Endothelial cell of hepatic sinusoid (primary cell): Measurements from ENCODE around the gene USP37.
"Not testable (repeated sequence)": the region's sequence is repeated elsewhere in the genome, so short reads cannot be mapped to it uniquely, and the experiment has no call there.

Experiments
- in situ Hi-C: cut with HindIII; loops from 2 replicates; pipeline ENCODE4 v1.10.0; 2017; ENCODE audit warnings: low sequenced_read_pairs

Gene USP37

DNA sequence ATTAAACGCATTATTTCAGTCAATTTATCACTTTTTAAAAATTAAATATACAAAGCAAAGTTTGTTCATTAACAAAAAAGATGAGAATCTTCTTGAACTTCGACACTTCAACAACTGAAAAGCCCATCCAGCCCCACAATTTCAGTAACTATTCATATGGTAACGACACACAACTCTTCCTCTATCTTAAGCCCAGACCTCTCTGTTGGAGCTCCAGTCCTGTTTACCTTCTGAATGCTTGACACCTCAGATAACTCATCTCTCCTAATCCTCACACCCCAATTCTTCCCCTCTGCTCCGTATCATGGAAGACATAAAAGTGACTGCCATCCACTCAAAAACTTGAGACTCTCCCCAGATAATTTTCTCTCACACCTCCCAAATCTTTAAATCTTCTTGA lies 12.6 kb downstream of the USP37 start:
- in situ Hi-C loops: no loop called here

DNA sequence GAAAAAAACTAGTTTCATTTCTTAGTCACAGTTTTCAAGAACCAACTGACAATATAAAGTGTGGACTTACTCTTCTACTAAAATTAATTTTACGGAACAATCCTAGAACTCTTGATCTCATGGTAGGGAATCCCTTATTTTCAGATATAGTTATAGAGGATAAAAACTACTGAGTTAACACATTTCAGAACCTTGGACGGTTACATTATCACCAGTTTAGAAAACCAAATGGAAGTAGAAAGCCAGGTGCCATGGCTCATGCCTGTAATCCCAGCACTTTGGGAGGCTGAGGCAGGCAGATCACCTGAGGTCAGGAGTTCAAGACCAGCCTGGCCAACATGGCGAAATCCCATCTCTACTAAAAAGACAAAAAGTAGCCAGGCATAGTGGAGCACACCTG lies 13.9 kb downstream of the USP37 start:
- in situ Hi-C loops: not testable (repeated sequence)

DNA sequence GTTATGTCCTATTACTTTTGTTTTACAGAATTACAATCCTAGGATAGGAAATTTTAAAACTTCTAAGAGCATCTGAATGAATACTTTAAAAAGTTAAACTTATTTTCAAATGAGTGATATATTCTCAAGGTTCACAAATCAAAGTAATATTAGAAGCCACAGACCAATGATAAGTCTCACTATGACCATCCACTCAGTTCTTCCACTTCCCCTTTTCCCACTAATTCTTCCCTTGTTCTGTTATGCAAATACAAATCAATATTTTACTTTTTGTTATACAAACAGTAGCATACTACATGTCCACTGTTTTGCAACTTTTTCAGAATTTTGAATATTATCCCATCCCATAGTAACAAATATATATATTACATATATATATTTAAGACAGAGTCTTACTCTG lies 20.2 kb downstream of the USP37 start:
- in situ Hi-C loops: no loop called here

DNA sequence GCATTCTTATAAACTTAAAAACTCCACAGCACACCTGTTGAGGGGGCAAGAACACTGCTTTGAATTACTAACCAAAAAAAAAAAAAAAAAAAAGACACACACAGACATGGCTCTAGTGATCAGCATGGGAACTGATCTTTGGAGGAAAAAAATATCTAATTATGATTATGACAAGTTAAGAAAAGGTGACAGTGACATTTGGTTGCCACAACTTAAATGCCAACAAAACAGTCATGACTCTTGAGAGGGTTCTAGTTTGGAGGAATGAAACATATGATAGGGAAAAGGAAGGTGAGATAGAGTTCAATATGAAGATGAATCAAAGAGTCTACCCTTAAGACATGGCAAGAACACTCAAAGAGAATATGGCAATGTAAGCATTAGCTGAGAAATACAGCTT lies 20.6 kb downstream of the USP37 start:
- in situ Hi-C loops: no loop called here

DNA sequence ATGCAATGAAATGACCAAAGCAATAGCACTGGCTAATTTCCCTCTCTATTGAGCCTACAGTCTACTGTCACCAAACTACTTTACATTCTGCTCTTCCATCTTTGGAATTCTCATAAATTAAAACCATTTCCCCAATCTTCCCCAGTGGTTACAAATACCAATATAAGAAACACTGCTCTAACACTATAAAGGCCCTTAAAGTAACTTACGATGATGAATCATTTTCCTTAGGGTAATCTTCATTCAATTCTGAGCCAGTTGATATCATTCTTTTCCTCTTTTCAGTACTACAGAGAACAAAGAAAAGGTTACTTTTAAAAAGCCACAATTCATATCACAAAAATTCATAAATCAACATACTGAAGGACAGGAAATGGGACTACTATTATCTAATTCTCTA lies 22.1 kb downstream of the USP37 start:
- in situ Hi-C loops: no loop called here

DNA sequence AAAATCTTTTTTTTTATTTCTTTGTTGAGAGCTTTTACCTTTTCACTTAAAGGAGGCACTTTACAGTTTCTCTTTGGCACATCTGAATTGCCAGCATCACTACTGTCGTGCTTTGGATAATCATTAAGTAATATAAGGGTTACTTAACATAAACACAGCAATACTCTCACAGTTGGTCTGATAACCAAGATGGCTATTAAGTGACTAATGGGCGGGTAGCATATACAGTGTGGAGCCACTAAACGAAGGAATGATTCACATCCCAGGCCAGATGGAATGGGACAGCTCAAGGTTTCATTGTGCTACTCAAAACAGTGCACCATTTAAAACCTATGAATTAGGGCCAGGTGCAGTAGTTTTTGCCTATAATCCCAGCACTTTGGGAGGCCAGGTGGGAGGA lies 28.1 kb downstream of the USP37 start:
- in situ Hi-C loops: no loop called here

DNA sequence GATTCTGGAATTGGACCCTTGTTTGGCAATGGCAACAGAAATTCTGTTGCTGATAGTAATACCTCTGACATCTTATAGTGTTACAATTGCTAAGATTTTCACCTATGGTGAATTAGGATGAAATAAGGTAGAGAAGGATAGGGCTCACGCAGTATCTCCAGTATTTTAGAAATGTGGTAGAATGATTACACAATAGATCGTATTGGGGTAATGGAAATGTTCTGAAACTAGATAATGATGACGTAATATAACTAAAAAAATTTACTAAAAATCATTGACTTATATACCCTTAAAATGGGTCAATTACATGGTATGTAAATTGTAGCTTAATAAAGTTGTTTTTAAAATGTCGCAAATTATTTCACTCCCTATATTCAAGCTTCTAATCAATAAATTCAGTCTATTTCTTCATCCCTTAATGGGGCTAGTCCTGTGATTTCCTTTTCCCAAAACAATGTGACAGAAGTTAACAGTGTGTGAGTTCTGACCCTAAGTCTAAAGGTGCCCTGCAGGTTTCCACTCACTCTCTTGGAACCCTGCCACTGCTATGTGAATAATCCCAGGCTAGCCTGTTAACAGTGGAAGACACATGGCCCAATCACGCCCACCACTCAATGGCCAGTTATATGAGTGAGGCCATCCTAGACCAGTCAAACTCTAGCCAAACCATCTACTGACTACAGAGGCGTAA lies 31.2 kb downstream of the USP37 start:
- in situ Hi-C loops: no loop called here

DNA sequence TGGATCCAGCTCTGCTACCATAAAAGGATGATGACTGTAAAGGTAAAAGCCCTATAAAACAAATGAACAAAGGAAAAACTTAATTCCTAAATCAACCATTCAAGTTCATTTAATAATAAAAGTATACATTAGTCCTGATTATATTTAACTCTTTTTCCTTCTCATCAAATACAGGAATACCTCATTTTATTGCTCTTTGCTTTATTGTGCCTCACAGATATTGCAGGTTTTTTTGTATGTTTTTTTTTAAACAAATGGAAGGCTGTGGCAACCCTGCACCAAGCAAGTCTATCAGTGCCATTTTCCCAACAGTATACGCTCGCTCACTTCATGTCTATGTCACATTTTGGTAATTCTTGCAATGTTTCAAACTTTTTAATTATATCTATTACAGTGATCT lies 38.2 kb downstream of the USP37 start:
- in situ Hi-C loops: no loop called here

DNA sequence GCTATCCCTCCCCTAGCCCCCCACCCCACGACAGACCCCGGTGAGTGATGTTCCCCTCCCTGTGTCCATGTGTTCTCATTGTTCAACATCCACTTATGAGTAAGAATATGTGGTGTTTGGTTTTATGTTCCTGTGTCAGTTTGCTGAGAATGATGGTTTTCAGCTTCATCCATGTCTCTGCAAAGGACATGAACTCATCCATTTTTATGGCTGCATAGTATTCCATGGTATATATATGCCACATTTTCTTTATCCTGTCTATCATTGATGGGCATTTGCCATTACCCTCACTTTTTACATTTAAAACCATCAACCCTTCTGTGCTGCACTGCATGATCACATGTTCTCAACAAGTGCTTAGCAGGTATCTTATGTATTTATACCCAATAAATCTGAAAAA lies 39.7 kb downstream of the USP37 start:
- in situ Hi-C loops: not testable (repeated sequence)

DNA sequence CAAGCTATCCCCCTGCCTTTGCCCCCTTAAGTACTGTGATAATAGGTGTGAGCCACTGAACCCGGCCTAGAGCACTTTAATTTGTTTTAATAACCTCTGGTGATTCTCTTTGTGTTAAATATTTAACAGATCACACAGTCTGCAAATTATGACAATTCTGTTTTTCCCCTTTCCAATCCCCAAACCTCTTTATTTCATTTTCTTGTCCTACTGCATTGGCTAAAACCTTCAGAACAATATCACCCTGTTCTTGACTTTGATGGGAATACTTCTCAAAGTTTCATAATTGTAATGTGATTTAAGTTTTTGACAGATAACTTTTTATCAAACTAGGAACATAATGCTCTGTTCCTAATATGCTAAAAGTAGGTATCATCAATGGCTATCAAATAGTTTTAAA lies 44.5 kb downstream of the USP37 start:
- in situ Hi-C loops: loop anchor here (5.0 kb wide), 1 partner anchor 44 kb away; the partner anchor contains the start of genes CNOT9 and USP37

DNA sequence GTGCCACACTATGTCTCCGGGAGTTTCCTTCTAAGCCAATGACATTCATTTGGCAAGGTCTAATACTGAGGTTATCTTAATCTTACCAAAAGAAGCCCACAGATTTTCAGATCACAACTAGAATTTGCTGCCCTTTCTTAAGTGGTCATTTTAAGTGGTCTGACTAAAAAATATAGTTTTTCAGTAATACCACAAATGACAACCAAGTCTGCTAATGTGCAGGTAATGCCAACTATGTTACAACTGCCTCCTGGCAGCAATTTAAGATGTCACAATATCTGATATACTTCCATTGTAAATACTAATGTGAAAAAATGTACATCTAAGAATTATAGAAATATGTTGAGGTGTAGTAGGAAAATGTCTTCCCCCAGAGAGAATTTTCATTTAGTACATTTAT lies 49.3 kb downstream of the USP37 start:
- in situ Hi-C loops: no loop called here

DNA sequence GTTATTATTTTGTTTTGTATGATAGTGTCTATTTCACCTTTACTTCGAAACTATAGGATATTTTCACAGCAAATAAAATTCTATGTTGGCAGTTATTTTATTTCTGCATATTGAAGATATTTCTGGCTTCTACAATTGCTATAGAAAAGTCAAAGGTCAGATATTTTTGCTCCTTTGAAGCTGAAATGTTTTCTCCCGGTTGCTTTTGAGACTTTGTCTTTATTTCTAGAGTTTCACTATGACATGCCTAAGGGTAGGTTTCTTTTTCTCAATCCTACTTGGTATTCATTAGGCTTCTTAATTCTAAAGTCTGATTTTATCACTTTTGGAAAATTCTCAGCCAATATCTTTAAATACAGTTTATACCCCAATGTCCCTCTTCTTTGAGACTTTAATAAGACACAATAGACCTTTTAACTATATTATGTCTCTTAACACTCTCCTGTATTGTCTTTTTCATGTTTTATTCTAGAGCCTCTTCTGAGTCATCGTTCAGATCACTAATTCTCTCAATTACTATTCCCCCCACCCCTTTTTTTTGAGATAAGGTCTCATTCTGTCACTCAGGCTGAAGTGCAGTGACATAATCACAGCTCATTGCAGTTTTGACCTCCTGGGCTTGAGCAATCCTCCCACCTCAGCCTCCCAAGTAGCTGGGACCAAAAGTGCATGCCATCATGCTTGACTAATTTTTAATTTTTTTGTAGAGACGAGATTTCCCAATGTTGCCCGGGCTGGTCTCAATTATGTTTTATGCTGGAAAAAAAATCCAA lies 50.5 kb downstream of the USP37 start:
- in situ Hi-C loops: no loop called here

DNA sequence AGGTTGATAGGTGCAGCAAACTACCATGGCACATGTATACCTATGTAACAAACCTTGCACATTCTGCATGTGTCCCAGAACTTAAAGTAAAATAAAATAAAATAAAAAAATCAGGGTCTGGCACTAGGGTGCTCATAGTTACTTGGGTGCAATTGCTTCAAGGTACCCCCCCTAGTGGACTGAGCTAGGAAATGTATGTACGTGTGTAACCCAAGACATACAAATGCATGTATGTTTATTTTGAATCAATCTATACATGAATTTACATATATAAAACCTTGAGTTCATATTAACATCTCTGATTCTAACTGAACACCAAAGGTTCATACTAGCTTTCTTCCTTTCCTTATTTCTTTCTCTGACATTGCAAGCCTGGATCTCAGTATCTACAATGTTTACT lies 51.5 kb downstream of the USP37 start:
- in situ Hi-C loops: no loop called here

DNA sequence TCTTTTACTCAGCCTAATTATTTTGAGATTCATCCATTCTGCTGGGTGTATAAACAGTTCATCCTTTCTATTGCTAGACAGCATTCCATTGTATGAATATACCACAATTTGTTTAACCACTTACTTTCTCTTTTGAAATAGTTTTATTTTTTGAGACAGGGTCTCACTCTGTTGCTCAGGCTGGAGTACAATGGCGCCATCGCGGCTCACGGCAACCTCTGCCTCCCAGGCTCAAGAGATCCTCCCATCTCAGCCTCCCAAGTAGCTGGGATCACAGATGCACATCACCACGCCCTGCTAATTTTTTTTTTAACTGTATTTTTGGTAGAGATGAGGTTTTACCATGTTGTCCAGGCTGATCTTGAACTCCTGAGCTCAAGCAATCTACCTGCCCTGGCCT lies 54.5 kb downstream of the USP37 start:
- in situ Hi-C loops: no loop called here

DNA sequence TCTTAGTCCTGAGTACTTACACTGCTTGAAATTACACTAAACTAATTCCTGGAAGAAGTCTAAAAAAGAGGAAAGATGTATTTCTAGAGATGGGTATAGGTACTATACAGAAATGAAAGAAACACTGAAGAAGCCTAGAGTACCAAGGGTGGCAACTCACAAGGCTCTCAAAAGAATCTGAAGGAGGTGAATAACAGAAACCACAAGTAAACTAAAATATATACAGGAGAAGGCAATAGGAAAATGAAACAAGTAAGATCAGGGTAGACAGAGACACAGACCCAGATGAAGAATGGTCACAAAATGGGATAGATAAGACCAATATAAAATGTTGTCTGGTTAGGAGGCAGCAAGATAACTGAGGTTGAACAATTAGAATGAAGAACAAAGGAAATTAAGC lies 59.9 kb downstream of the USP37 start:
- in situ Hi-C loops: no loop called here

DNA sequence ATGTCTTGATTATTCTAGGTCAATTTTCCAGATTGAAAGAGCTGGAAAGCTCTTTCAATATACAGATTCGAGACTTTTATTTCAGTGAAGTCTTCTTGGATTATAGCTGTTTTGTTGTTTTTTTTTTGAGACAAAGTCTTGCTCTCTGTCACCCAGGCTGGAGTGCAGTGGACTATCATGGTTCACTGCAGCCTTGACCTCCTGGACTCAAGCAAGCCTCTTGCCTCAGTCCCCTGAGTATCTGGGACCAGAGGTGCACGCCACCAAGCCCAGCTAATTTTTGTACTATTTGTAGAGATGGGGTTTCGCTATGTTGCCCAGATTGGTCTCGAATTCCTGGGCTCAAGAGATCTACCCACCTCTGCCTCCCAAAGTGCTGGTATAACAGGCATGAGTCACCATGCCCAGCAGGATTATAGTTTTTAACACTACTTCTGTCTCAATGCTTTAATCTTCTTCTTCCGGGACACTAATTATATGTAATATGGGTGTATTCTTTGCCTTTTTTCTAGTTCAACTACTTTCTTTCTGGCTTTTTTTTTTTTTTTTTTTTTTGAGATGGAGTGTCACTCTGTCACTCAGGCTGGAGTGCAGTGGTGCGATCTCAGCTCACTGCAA lies 62.3 kb downstream of the USP37 start:
- in situ Hi-C loops: no loop called here

DNA sequence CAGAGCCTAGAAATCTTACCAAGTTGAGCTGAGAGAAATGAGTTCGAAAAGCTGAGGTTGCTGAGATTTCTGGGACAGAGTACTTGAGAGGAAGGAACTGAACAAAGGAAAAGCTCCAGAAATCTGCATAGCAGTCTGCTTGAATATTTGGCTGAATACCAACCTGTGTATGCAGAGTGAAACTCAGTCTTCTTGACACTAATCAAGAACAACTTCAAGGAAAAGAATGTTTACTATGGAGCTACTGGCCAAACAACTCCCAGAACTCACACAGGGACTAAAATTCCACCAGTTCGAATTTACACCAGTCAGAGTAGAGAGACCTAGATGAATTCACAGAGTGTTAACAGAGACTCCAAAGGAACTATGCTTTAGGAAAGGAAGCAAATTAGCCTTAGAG lies 66.5 kb downstream of the USP37 start:
- in situ Hi-C loops: no loop called here

DNA sequence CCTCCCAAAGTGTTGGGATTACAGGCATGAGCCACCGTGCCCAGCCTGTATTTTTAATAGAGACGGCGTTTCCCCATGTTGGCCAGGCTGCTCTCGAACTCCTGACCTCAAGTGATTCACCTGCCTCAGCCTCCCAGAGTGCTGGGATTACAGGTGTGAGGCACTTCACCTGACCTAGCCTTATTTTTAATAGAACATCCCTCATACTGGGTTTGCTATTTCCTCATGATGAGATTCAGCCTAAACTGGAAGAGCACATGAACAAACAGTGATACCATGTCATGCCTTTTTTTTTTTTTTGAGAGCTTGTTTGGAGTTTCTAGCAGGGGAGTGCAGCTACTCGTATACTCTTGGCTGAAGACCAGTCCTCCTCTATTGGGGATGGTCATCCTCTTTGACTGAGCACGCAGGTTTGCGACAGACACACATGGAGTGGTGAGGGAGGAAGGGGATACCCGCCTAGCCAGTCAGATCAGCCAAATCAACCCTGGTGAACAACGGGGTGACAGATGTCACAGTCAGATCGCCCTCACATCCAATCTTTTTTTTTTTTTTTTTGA lies 67.6 kb downstream of the USP37 start:
- in situ Hi-C loops: no loop called here

DNA sequence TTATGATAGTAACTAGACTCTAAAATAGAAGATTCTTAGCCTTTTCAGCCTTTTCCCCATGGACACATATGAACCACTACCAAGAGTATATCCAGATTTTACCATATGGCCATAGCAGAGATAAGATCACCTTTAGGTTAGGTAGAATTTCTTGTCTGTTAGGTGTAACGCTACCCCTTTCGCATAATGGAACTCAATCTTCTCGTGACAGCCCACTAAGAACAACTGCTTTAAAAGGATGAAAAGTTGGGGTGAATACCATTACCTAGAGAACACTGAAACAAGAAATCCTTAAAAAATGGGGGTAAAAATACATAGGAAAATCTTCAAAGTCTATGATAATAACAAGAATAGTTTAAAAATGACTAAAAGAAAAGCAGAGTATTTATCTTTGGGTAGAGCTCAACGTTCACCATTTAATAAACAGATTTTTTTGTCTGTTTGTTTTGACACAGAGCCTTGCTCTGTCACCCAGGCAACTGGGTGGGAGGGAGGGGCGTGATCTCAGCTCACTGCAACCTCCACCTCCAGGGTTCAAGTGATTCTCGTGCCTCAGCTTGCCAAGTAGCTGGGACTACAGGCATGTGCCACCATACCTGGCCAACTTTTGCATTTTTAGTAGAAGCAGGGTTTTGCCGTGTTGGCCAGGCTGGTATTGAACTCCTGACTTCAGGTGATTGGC lies 82.0 kb downstream of the USP37 start:
- in situ Hi-C loops: no loop called here

DNA sequence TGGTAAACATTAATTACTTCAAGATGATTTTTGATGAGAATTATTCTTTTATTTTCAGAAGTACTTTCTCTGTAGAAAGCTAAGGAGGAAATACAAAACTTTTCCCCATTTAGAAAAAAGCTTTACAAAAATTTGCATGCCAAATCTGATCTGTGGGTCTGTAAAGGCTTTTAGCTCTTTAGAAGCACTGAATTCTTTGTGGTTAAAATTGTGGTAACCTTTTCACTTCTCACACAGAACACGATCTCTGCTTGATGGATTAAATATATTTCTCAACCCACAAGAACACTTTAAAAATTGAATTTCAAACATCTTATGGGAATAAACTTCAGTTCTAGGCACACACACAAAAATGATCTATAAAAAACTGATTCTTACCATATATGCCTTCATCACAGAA lies 85.5 kb downstream of the USP37 start:
- in situ Hi-C loops: no loop called here

DNA sequence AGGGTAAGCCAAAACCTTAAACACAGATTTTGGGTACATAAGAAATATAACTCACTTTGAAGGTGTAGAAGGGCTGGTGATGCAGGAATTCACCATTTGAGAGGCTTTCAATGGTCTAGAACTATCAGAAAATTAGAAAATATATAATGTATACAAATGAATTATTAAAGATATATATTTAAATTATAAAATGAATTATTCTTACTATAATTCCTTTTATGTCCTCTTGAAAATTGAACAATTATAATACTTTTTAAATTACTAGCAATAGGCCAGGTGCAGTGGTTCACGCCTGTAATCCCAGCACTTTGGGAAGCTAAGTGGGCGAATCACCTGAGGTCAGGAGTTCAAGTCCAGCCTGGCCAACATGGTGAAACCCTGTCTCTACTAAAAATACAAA lies 88.6 kb downstream of the USP37 start:
- in situ Hi-C loops: no loop called here
